NCI-H345 (cell line): Measurements from ENCODE around the gene KLHL22.
"Not testable (repeated sequence)": the region's sequence is repeated elsewhere in the genome, so short reads cannot be mapped to it uniquely, and the experiment has no call there.

Experiments
- DNase-seq: peaks from one replicate; lab custom pipeline; 2025; lab: John Stamatoyannopoulos, UW

KLHL22 gene

DNA sequence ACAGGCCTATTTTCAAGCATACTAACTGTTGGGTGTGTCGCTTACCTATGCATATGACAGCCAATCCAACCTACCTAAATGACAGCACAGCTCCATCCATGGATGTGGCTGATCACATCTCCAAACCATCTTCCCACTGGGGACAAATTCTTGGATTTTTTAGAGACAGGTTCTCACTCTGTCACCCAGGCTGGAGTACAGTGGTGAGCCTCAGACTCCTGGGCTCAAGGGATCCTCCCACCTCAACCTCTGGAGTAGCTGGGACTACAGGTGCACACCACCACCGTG lies 76.0 kb downstream of the KLHL22 start:
- DNase-seq = no peak

GRCh38 chr22:20418211-20418788 lies 77.3 kb downstream of the KLHL22 start:
- DNase-seq = peak; percentile 57

DNA sequence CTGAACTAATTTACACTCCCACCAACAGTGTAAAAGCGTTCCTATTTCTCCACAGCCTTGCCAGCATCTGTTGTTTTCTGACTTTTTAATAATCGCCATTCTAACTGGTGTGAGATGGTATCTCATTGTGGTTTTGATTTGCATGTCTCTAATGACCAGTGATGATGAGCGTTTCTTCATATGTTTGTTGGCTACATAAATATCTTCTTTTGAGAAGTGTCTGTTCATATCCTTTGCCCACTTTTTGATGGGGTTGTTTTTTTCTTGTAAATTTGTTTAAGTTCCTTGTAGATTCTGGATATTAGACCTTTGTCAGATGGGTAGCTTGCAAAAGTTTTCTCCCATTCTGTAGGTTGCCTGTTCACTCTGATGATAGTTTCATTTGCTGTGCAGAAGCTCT lies 79.9 kb downstream of the KLHL22 start:
- not testable (repeated sequence) for DNase-seq

GRCh38 chr22:20415241-20415640 lies 80.4 kb downstream of the KLHL22 start:
- not testable (repeated sequence) for DNase-seq

GRCh38 chr22:20414450-20414849 lies 81.1 kb downstream of the KLHL22 start:
- no peak for DNase-seq

- no peak for DNase-seq
These were observed 81.5 kb downstream of the KLHL22 start for GRCh38 chr22:20414059-20414440.

- no peak for DNase-seq
These were observed 82.2 kb downstream of the KLHL22 start for GRCh38 chr22:20413217-20414058.

- DNase-seq = no peak
These were observed 83.0 kb downstream of the KLHL22 start for GRCh38 chr22:20412474-20413216.

DNA sequence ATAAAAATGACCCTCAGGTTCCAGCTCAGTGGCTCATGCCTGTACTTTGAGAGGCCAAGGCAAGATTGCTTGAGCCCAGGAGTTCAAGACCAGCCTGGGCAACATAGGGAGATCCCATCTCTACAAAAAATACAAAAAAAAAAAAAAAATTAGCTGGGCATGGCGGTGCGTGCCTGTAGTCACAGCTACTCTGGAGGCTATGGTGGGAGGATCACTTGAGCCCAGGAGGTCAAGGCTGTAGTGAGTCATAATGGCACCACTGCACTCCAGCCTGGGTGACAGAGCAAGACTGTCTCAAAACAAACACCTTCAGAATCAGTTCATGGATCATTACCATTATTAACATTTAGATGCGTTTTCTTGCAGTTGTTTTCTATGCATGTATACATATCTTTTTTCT lies 86.2 kb downstream of the KLHL22 start:
- DNase-seq = not testable (repeated sequence)

DNA sequence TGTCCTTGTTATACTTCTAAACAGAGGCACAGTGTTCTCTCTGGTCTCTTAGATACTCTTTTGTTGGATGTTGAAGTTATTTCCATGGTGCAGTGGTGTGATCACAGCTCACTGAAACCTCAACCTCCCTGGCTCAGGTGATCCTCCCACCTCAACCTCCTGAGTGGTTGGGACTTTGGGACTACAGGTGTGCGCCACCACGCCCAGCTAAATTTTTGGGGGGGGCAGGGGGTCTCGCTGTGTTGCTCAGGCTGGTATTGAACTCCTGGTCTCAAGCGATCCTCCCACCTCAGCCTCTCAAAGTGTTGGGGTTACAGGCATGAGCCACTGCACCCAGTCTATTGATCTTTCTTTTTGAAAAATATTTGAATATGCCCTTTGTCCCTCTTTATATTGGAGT lies 86.7 kb downstream of the KLHL22 start:
- DNase-seq = no peak

DNA sequence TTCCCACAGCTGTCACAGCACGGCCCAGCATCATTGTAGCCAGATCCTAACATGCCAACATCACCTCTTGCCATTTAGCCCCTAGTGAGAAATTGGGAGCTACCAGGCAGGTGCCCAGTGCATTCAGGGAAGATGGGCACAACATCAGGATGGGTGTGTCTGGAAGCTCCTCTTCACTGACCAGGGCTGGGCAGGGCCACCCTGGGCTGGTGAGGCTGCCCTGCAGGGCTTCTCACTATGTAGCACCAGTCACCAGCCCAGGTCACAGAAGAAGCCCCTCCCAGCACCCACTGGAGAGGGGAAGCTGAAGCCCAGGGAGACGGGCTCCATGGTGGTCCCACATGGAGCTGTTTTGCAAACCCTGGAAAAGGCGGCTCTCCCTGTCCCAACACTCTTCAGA lies 87.8 kb downstream of the KLHL22 start:
- DNase-seq = no peak

DNA sequence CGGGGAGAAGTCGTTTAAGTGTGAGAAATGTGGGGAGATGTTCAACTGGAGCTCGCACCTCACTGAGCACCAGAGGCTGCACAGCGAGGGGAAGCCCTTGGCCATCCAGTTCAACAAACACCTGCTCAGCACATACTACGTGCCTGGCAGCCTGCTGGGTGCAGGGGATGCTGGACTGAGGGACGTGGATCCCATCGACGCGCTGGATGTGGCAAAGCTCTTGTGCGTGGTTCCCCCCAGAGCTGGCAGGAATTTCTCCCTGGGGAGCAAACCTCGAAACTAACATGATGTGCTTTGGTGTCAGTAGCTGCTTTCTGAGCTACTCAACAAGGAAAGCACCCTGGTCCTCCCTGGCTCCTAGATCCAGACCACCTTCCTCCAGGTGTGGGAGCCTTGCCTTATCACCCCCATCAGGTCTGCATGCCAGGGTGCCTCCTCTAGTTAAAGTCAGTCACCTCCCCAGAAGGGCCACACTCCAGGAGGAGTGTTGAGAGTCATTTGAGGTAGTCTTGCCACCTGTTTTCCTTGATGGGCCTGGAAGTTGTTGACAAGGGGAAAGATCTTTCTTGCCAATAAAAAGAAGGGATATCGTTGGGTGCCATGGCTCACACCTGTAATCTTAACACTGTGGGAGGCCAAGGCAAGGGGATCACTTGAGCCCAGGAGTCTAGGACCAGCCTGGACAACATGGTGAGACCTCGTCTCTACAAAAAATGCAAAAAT lies 88.7 kb downstream of the KLHL22 start:
- DNase-seq = no peak

GRCh38 chr22:20405931-20406685 lies 89.5 kb downstream of the KLHL22 start:
- DNase-seq = no peak

DNA sequence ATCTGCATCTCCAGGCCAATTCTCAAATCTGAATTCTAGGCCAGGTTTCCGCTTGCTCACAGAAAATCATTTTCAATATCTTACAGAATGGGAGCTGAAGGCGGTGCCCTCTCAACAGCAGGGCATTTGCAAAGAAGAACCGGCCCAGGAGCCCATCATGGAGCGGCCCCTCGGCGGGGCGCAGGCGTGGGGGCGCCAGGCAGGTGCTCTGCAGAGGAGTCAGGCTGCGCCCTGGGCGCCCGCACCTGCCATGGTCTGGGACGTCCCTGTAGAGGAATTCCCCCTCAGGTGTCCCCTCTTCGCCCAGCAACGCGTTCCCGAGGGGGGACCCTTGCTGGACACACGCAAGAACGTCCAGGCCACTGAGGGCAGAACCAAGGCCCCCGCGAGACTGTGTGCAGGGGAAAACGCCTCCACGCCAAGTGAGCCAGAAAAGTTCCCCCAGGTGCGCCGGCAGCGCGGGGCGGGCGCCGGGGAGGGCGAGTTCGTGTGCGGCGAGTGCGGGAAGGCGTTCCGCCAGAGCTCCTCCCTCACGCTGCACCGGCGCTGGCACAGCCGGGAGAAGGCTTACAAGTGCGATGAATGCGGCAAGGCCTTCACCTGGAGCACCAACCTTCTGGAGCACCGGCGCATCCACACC lies 90.2 kb downstream of the KLHL22 start:
- DNase-seq = no peak

DNA sequence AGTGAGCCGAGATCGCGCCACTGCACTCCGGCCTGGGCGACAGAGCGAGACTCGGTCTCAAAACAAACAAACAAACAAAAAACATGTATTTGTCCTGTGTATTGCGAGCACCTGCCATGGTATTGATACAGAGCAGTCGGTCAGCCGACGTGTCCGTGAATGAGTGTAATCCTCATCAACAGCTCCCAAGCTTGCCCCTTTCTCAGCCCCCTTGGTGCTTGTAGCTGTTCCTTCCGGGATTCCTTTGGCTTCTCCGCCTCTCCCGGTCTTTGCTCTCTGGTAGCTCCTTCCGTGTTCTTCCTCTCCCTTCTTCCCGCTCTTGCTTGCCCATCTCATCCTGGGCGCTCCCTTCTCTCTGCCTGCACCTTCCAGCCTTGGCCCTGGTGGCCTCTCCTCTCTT lies 90.7 kb downstream of the KLHL22 start:
- DNase-seq = no peak

DNA sequence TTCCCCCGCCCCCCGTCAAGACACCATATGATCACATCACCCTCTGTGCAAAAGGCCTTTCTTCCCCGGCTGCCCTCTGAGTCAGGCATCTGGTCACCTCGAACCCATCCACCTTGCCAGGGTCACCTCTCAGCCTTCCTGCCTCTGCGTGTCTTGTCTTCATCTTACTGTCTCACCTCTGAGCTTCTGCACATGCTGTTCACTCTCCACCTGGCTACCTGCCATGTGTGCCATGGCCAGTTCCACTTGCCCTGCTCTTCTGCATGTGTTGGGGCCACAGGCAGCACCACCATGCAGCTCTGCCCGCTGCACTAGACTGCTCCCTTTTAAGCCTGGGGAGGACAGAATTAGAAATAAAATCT lies 91.8 kb downstream of the KLHL22 start:
- DNase-seq = no peak

GRCh38 chr22:20402960-20403778 lies 92.4 kb downstream of the KLHL22 start:
- DNase-seq = no peak

DNA sequence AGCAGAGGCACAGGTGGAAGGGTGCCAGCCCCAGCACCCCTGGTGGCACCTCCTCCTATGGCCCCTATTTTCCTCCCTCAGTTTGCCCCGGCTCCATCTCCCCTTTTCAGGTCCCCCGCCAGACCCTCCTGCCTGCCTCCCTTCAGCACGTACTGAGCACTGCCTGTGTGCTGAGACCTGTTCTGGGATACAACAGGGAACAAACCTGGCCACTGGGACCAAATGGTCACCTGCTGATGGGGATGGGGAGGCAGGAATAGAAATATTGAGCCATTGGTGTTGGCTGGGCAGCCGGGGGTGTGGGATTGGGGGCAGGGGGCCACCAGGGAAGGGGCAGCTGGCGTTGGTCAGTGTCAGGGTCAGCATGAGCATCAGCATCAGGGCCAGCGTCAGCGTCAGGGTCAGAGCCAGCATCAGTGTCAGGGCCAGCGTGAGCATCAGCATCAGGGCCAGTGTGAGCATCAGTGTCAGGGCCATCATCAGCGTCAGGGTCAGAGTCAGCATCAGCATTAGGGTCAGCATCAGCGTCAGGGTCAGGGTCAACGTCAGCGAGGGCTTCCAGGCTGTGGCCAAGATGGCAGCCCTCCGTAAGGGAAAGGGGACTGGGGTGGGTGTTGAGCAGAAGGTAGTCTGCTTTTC lies 94.1 kb downstream of the KLHL22 start:
- no peak for DNase-seq

GRCh38 chr22:20400606-20401375 lies 94.8 kb downstream of the KLHL22 start:
- no peak for DNase-seq
